KMS-11 (cell line): ENCODE measurements around the gene P2RX5.

Source experiments
- H2AFZ ChIP-seq: fragments of 200-600 bp; sonication (generic); 2 replicates; pipeline ENCODE4 v1.6.1; 2016; ENCODE audit warnings: antibody characterized with exemption, mixed run types, low read depth
- H3K27ac ChIP-seq: fragments of 200-600 bp; sonication (generic); 2 replicates; pipeline ENCODE4 v1.6.1; 2016; ENCODE audit warnings: mild to moderate bottlenecking, mixed run types
- H3K27me3 ChIP-seq: fragments of 200-600 bp; sonication (generic); 2 replicates; pipeline ENCODE4 v1.6.1; 2017; ENCODE audit warnings: mild to moderate bottlenecking, low read depth, mixed run types, moderate library complexity; ENCODE audit not compliant: insufficient read depth
- H3K36me3 ChIP-seq: fragments of 200-600 bp; sonication (generic); 2 replicates; pipeline ENCODE4 v1.6.1; 2017; ENCODE audit warnings: mild to moderate bottlenecking, mixed run types; ENCODE audit not compliant: insufficient read depth
- H3K4me1 ChIP-seq: fragments of 200-600 bp; sonication (generic); 2 replicates; pipeline ENCODE4 v1.6.1; 2016; ENCODE audit warnings: mild to moderate bottlenecking, low read depth, mixed run types; ENCODE audit not compliant: poor library complexity, severe bottlenecking
- H3K4me2 ChIP-seq: fragments of 200-600 bp; sonication (generic); 2 replicates; pipeline ENCODE4 v1.7.0; 2016; ENCODE audit warnings: mild to moderate bottlenecking, mixed run types
- H3K4me3 ChIP-seq: fragments of 200-600 bp; sonication (generic); IDR thresholded peaks from 2 replicates; pipeline ENCODE4 v1.6.1; 2017; ENCODE audit warnings: low read depth, low read length, mixed read lengths; ENCODE audit not compliant: insufficient read depth
- H3K79me2 ChIP-seq: fragments of 200-600 bp; sonication (generic); 2 replicates; pipeline ENCODE4 v1.6.1; 2016; ENCODE audit warnings: low read depth, mixed run types; ENCODE audit not compliant: insufficient read depth
- H3K9ac ChIP-seq: fragments of 200-600 bp; sonication (generic); 2 replicates; pipeline ENCODE4 v1.6.1; 2016; ENCODE audit warnings: mild to moderate bottlenecking, mixed run types
- H4K20me1 ChIP-seq: fragments of 200-600 bp; sonication (generic); 2 replicates; pipeline ENCODE4 v1.6.1; 2016; ENCODE audit warnings: mild to moderate bottlenecking, mixed run types; ENCODE audit not compliant: insufficient read depth
- TF ChIP-seq, protein P1 (sequence below): fragments of 200-600 bp; sonication (generic); conservative IDR thresholded peaks from 2 replicates; pipeline ENCODE4 v1.6.1; 2017; ENCODE audit warnings: low read depth, mild to moderate bottlenecking, antibody characterized with exemption, low read length, moderate library complexity, mixed read lengths

P2RX5 gene

GRCh38 chr17:3627769-3628167 is 68.2 kb downstream of the P2RX5 start:
- Histone ChIP-seq H3K4me1 (no peaks in the 10 kb centered on the region), H4K20me1 (no peaks in the 10 kb centered on the region), H3K4me3 (no peak overlapping the region), H3K79me2 (no peaks in the 10 kb centered on the region), H3K27ac (no peak overlapping the region), H3K4me2 (no peak overlapping the region), H3K36me3 (no peaks in the 10 kb centered on the region), H3K9ac (no peak overlapping the region), H2AFZ (no peak overlapping the region), H3K27me3 (no peaks in the 10 kb centered on the region)
- TF ChIP-seq, protein P1, sequence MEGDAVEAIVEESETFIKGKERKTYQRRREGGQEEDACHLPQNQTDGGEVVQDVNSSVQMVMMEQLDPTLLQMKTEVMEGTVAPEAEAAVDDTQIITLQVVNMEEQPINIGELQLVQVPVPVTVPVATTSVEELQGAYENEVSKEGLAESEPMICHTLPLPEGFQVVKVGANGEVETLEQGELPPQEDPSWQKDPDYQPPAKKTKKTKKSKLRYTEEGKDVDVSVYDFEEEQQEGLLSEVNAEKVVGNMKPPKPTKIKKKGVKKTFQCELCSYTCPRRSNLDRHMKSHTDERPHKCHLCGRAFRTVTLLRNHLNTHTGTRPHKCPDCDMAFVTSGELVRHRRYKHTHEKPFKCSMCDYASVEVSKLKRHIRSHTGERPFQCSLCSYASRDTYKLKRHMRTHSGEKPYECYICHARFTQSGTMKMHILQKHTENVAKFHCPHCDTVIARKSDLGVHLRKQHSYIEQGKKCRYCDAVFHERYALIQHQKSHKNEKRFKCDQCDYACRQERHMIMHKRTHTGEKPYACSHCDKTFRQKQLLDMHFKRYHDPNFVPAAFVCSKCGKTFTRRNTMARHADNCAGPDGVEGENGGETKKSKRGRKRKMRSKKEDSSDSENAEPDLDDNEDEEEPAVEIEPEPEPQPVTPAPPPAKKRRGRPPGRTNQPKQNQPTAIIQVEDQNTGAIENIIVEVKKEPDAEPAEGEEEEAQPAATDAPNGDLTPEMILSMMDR, result no peak

DNA sequence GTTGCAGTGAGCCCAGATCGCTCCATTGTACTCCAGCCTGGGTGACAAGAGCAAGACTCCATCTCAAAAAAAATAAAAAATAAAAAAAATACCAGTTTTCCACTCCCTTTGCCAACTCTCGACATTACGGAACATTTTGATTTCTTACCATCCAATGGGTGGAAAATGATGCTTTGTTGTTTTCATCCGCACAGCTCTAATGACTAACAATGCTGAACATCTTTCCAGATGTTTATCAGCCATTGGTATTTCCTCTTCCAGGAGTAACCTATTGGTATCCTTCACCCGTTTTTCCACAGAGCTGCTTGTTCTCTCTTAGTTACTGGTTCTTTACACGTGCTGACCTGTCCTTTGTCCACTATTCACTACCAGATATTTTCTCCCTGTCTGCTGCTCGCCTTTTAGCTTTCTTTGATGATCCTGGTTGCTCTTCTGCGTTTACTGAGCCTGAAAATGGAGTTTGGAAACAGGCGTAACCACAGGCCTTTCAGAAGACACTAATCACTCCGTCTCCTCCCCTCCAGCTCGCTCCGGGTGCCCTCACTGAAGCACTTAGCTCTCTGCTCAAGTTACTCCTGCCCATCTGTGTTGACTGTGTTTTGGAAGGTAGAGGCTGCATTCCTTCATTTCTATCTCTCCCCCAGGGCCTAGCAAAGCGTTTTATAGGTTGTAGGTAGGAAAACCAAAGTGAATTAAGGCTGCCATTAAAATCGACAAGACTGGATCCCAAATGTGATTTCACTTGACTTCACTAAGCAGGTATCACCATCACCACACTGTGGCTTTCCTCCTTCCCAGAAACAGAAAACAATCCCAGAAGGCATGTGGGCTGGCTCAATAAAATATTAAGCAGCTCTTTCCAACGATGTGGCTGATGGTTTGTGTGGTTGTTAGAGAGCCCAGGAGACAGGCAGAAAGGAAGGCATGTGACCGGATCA is 68.9 kb downstream of the P2RX5 start:
- H3K4me1 ChIP-seq, result no peaks in the 10 kb centered on the region

More for the DNA sequence above, 68.9 kb downstream of the P2RX5 start:
- no peak overlapping the region for H3K9ac ChIP-seq
- H3K27ac ChIP-seq, result no peak overlapping the region
- no peaks in the 10 kb centered on the region for H3K79me2 ChIP-seq
- H2AFZ ChIP-seq, result no peak overlapping the region
- H3K4me3 ChIP-seq, result no peak overlapping the region
- no peaks in the 10 kb centered on the region for H3K36me3 ChIP-seq
- no peak overlapping the region for H3K4me2 ChIP-seq
- no peaks in the 10 kb centered on the region for H4K20me1 ChIP-seq
- TF ChIP-seq, protein P1, result no peak
- no peaks in the 10 kb centered on the region for H3K27me3 ChIP-seq
